ENCODE data around the gene CEP295NL.
"Not testable (repeated sequence)": the region's sequence is repeated elsewhere in the genome, so short reads cannot be mapped to it uniquely, and the experiment has no call there.

CEP295NL gene

GRCh38 chr17:78903101-78903779 lies at the start of gene CEP295NL:
Gene CEP295NL, minus strand, starts transcription at chr17:78903201. Its CDS starts 1,373 bp downstream, at chr17:78901828.
- peak in 2 of 3 experiments; percentile 44 to 84 for DNase-seq

- no peak for DNase-seq
These were observed 49.7 kb upstream of the CEP295NL start for GRCh38 chr17:78952706-78953105.

GRCh38 chr17:78951967-78952551 lies 49.1 kb upstream of the CEP295NL start:
- DNase-seq, result no peak

DNA sequence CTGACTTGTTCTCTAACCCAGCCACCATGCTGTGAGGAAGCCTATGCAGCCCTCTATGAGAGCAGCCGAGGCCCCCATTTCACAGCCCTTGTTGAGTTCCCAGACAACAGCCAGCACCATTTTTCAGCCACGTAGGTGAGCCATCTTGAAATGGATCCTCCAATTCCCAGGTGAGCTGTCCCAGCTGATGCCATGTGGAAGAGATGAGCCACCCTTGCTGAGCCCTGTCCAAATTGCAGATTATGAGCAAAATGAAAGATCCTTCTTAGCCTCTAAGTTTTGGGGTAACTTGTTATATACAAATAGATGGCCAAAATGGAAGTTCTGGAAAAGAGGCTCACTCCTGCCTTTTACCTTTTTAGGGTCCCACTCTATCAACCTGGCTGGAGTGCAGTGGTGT lies 47.9 kb upstream of the CEP295NL start:
- DNase-seq, result no peak

- no peak for DNase-seq
These were observed 44.5 kb upstream of the CEP295NL start for GRCh38 chr17:78947235-78948149.

DNA sequence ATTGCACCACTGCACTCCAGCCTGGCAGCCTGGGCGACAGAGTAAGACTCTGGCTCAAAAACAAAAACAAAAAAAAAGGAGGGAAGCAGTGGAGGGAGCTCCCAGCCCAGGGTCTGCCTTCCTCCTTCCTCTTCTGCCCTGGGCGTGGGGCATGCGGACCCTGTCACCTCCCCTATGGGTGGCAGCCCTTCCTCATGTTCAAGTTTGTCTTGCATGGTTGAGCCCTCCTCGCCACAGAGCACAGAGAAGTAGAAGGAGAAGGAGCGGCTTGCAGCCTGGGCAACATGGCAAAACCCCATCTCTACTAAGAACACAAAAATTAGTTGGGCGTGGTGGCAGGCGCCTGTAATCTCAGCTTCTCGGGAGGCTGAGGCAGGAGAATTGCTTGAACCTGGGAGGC lies 43.6 kb upstream of the CEP295NL start:
- DNase-seq, result no peak

- DNase-seq, result no peak
These were observed 43.1 kb upstream of the CEP295NL start for GRCh38 chr17:78946131-78946530.

DNA sequence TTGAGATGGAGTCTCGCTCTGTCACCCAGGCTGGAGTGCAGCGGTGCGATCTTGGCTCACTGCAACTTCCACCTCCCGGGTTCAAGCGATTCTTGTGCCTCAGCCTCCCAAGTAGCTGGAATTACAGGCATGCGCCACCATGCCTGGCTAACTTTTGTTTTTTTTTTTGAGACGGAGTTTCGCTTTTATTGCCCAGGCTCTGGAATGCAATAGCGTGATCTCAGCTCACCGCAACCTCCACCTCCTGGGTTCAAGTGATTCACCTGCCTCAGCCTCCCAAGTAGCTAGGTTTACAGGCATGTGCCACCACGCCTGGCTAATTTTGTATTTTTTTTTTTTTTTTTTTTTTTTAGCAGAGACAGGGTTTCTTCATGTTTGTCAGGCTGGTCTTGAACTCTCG lies 42.5 kb upstream of the CEP295NL start:
- not testable (repeated sequence) for DNase-seq

- DNase-seq, result peak in 1 of 3 experiments; percentile 54
These were observed 42.0 kb upstream of the CEP295NL start for GRCh38 chr17:78944956-78945355.

DNA sequence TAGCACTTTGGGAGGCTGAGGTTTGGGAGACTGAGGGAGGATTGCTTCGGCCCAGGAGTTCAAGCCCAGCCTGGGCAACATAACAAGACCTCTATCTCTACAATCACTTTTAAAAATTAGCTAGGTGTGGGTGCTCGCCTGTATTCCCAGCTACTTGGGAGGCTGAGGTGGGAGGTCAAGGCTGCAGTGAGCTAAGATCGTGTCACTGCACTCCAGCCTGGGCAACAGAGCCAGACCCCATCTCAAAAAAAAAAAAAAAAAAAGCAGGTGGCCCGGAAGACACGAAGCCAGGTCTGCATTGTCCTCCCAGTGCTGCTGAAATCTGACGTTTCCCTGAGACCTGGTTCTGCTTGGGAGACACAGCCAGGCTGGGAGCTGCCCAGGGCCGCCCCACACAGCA lies 41.0 kb upstream of the CEP295NL start:
- DNase-seq, result no peak

GRCh38 chr17:78940708-78941107 lies 37.7 kb upstream of the CEP295NL start:
- DNase-seq, result peak; percentile 25 to 79 (median 49)

- no peak for DNase-seq
These were observed 37.3 kb upstream of the CEP295NL start for GRCh38 chr17:78940258-78940657.

- DNase-seq, result no peak
These were observed 36.6 kb upstream of the CEP295NL start for GRCh38 chr17:78939615-78940014.

GRCh38 chr17:78937561-78937960 lies 34.6 kb upstream of the CEP295NL start:
- DNase-seq, result no peak

- DNase-seq, result no peak
These were observed 32.7 kb upstream of the CEP295NL start for GRCh38 chr17:78935419-78936323.

GRCh38 chr17:78934681-78935418 lies 31.8 kb upstream of the CEP295NL start:
- DNase-seq, result no peak

GRCh38 chr17:78933959-78934568 lies 31.1 kb upstream of the CEP295NL start:
- peak; percentile 50 to 90 (median 76) for DNase-seq

GRCh38 chr17:78933025-78933958 lies 30.3 kb upstream of the CEP295NL start:
- peak in 1 of 3 experiments; percentile 36 for DNase-seq

DNA sequence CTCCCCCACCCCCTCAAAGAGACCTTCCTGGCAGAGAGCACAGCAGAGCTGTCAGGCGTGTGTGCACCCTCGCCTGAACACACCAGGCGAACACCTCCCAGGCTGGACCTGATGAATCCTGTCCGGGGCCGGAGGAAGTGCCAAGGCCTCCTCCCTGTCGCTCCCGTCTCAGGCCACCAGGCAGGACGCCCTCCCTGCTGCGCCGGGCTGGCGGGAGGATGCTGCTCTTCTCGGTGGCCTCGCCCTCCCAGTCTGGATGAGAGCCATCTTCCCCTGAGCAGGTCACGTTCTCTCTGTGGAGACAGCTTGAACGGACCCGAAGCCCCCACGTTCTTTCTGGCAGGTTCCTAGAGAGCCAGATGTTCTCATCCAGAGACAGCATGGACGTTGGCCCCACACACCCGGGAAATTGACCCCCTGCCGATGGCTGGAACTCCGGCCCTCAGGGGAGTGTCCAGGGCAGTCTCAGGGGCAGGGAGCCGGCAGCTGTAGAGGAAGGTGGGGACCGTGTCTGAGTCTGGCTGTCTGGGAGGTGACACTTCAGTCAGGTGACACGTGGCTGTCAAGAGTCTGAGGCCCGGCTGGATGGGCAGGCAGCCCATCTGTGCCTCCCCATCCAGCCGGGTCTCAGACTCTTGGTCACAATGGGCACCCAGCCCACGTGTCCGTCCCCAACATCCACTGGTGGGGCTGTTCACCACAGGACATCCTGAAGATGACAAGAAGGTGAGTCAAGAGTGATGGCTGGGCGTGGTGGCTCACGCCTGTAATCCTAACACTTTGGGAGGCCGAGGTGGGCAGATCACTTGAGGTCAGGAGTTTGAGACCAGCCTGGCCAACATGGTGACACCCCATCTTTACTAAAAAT lies 27.1 kb upstream of the CEP295NL start:
- no peak for DNase-seq
